ENCODE data around the gene ACSF3. TPM values are rescaled to one million over a fixed set of nuclear protein-coding genes. Genes with fewer than 3 reads are reported as not detected.

ACSF3 gene
- total RNA-seq, 2 donors from 2014 or later = 24.1 to 41.7 TPM

DNA sequence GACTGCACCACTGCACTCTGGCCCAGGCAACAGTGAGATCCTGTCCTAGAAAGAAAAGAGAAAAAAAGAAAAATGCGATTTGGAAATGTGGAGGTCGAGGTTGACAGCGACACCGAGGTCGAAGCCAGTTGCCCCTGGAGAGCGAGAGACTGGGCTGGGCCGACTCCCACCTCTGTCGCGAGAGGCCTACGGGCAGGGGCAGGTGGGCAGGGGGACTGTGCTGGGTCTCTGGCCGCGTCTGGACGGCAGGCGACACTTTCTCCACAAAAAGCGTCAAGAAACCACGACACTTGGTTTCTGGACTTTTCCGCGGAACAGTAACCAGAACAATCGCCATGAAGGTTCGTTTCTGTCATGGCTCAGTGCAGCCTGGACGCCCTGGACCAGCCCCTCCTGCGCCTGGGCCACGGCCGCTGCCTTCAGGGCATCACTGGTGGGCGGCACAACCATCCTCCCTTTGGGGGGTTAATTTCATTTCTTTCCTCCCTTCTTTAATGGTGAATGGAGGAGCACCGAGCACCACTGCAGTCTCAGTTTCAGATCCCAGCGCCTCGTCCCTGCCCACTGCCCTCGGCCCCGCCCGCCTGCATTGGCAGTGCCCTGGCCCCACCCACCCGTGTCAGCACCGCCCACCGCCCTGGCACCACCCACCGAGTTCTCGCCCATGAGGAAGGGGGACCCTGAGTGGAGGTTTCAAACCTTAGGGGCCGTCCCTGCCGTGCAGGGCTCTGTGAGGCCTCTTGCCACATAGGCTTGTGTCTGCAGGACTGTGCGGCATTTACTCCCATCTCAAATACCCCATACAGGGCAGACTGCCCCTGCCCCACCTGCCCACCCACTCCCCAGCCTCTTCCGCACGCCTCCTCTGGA is 59.4 kb downstream of the ACSF3 start:
- no peak for ATAC-seq (ENCODE audit: insufficient number of reproducible peaks, low FRiP score, low read depth)
- Histone ChIP-seq H3K4me1 (ENCODE audit: control insufficient read depth in 1 of 2, low read depth in 2 of 2) (peaks cover 21 to 31% of the 10 kb centered on the region in 2 donors), H3K36me3 (peaks cover 10% of the 10 kb centered on the region), H3K9me3 (no peaks in the 10 kb centered on the region), H3K4me3 (no peak overlapping the region), H3K27me3 (replicated peaks; ENCODE audit: insufficient read depth) (no peaks in the 10 kb centered on the region), H3K27ac (no peak overlapping the region)
- DNase-seq (ENCODE audit: low spot score) = no peak
- TF ChIP-seq, protein P1, sequence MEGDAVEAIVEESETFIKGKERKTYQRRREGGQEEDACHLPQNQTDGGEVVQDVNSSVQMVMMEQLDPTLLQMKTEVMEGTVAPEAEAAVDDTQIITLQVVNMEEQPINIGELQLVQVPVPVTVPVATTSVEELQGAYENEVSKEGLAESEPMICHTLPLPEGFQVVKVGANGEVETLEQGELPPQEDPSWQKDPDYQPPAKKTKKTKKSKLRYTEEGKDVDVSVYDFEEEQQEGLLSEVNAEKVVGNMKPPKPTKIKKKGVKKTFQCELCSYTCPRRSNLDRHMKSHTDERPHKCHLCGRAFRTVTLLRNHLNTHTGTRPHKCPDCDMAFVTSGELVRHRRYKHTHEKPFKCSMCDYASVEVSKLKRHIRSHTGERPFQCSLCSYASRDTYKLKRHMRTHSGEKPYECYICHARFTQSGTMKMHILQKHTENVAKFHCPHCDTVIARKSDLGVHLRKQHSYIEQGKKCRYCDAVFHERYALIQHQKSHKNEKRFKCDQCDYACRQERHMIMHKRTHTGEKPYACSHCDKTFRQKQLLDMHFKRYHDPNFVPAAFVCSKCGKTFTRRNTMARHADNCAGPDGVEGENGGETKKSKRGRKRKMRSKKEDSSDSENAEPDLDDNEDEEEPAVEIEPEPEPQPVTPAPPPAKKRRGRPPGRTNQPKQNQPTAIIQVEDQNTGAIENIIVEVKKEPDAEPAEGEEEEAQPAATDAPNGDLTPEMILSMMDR (IDR thresholded peaks at IDR 0.05) = no peak

DNA sequence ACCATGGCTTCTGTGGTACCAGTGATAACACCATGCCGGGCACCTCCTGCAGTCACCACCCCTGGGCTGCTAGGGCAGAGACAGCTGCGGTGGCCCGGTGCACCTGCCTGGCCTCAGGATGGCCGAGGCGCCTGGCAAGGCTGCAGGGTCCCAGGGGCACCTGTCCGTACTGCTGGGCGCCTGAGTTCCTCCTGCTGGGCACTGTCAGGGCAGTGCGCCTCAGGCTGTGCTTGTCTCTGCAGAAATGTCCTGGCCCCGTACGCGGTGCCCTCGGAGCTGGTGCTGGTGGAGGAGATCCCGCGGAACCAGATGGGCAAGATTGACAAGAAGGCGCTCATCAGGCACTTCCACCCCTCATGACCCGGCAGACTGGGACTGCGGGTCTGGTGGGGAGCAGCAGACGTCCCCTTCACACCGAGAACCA is 60.2 kb downstream of the ACSF3 start:
- TF ChIP-seq, protein P1 (IDR thresholded peaks at IDR 0.05) = no peak
- no peak for ATAC-seq (ENCODE audit: insufficient number of reproducible peaks, low FRiP score, low read depth)

DNA sequence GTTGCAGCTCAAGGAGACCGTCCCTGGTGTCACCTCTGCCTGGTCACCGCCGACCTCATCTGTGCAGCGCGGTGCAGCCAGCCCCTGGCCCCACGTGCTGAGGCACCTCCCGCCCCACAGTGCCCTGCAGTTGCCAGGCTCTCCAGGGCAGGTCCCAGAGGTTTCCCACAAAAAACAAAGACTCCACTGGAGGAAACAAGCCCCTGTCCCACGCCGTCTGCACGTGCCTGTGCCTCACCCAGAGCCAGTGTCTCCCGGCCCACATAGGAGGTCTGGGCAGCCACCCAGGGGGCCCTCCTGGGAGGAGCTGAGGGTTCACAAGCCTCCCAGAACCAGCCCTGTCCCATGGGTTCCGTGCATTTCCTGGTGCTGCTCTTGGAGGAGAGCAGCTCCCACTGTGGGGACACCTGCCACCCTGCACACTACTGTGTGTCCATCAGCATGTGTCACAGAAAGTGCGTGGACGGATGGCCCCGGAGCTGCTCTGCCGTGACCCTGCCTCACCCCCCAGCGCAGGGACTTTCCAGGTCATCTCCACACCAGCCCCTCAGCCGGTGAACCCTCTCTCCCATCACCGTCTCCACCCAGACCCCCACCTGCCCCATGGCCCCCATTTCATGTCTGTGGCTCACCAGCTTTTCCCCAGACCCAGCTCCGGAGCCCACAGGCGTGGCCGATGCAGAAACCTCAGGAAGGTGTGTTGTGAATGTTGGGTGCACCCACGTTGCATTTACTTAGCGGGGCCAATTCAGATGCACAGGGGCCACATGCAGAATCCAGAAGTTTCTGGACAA is 60.9 kb downstream of the ACSF3 start:
- H3K9me3 ChIP-seq = no peaks in the 10 kb centered on the region
- H3K27me3 ChIP-seq (replicated peaks; ENCODE audit: insufficient read depth) = no peaks in the 10 kb centered on the region
- ATAC-seq (ENCODE audit: insufficient number of reproducible peaks, low FRiP score, low read depth) = no peak
- peaks cover 6% of the 10 kb centered on the region for H3K36me3 ChIP-seq
- peak overlapping the region in 1 of 2 donors; percentile 63 for H3K27ac ChIP-seq
- no peak for DNase-seq (ENCODE audit: low spot score)
- H3K4me3 ChIP-seq = no peak overlapping the region
- H3K4me1 ChIP-seq (ENCODE audit: control insufficient read depth in 1 of 2, low read depth in 2 of 2) = peaks cover 21 to 31% of the 10 kb centered on the region in 2 donors
- TF ChIP-seq, protein P1 (IDR thresholded peaks at IDR 0.05) = no peak

More for the DNA sequence above, 60.2 kb downstream of the ACSF3 start:
- H3K36me3 ChIP-seq = peaks cover 10% of the 10 kb centered on the region
- no peak overlapping the region for H3K27ac ChIP-seq
- H3K27me3 ChIP-seq (replicated peaks; ENCODE audit: insufficient read depth) = no peaks in the 10 kb centered on the region
- no peak for DNase-seq (ENCODE audit: low spot score)
- no peak overlapping the region for H3K4me3 ChIP-seq
- H3K9me3 ChIP-seq = no peaks in the 10 kb centered on the region
- peaks cover 21 to 31% of the 10 kb centered on the region in 2 donors for H3K4me1 ChIP-seq (ENCODE audit: control insufficient read depth in 1 of 2, low read depth in 2 of 2)

DNA sequence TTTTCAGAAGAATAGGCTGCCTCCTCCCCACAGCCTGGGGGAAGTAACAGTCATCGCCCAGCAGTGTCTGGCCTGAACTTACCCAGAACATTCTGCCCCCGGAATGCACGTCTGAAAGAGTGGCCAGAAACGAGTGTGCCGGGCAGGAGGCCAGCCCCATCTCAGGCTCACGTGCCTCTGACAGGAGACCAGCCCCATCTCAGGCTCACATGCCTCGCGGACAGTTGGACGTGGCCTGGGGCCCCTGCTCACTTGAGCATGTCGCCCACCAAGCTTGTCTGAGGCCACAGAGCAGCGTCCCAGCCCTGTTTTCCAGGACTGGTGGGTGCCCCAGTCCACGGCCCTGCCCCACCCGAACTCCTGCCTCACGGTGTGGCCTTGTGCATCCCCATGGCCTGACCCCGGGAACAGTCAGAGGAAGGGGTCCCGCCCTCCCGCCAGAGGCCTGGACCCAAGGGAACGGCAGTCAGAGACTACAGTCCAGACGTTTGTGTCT is 61.6 kb downstream of the ACSF3 start:
- no peak overlapping the region for H3K4me3 ChIP-seq
- H3K36me3 ChIP-seq = peaks cover 6% of the 10 kb centered on the region
- TF ChIP-seq, protein P1 (IDR thresholded peaks at IDR 0.05) = no peak
- H3K27me3 ChIP-seq (replicated peaks; ENCODE audit: insufficient read depth) = no peaks in the 10 kb centered on the region
- peaks cover 21 to 31% of the 10 kb centered on the region in 2 donors for H3K4me1 ChIP-seq (ENCODE audit: control insufficient read depth in 1 of 2, low read depth in 2 of 2)
- peak overlapping the region; percentile 11 to 63 for H3K27ac ChIP-seq
- no peaks in the 10 kb centered on the region for H3K9me3 ChIP-seq
- ATAC-seq (ENCODE audit: insufficient number of reproducible peaks, low FRiP score, low read depth) = no peak
- peak; percentile 18 for DNase-seq (ENCODE audit: low spot score)

Measured in thoracic aorta (tissue), 2 donors.